Posterior cingulate gyrus (tissue), 11 donors: ENCODE measurements around the gene INTS11.
A peak's percentile ranks its signal among the peaks of the same experiment; 100 is the strongest.

ENCODE experiments used
- DNase-seq, 10 donors: peaks; one replicate each; pipeline versions ENCODE4 v3.0.0 to v3.0.0-alpha.2; 2020 to 2021; ENCODE audit warnings: mixed read lengths in 3 of 10
- intact Hi-C: fragments of 100-400 bp; cut with DNase I; formaldehyde crosslinking; loops from one replicate; pipeline ENCODE4 v1.15.1; 2023

Gene INTS11

GRCh38 chr1:1358433-1359271 is 34.2 kb upstream of the INTS11 start, which contains the start of gene MXRA8:
MXRA8 (minus strand) TSS chr1:1358555; CDS start chr1:1358504, 51 bp downstream.
- intact Hi-C loops: no loop called here
- peak in 2 of 10 donors; percentile 68 to 71 for DNase-seq

- DNase-seq: peak in 1 of 10 donors; percentile 46
- intact Hi-C loops: no loop called here
These were observed 33.5 kb upstream of the INTS11 start for GRCh38 chr1:1357871-1358432.

GRCh38 chr1:1356796-1357401 is 32.4 kb upstream of the INTS11 start:
- DNase-seq: no peak
- intact Hi-C loops: no loop called here

GRCh38 chr1:1356166-1356795 is 31.8 kb upstream of the INTS11 start:
- no peak for DNase-seq
- intact Hi-C loops: no loop called here

DNA sequence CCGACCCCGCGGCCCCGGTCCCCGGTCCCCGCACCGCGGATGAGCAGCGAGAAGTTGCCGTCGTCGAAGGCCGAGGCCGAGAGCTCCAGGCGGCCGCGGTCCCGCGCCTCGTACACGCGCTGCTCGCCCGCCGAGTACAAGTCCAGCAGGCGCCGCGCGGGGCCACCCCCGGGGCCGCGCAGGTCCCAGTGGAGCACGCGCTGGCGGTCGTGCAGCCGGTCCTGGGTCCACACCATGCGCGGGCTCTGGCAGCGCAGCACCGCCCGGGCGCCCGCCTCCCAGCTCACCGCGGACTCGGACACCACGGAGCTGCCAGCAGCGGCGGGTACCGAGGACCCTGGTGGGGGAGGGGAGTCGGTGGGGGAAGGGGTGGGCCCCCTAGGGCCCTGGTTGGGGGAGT is 31.0 kb upstream of the INTS11 start:
- intact Hi-C loops: no loop called here
- peak in 1 of 10 donors; percentile 74 for DNase-seq

- DNase-seq: no peak
- intact Hi-C loops: no loop called here
These were observed 30.1 kb upstream of the INTS11 start for GRCh38 chr1:1354271-1355247.

DNA sequence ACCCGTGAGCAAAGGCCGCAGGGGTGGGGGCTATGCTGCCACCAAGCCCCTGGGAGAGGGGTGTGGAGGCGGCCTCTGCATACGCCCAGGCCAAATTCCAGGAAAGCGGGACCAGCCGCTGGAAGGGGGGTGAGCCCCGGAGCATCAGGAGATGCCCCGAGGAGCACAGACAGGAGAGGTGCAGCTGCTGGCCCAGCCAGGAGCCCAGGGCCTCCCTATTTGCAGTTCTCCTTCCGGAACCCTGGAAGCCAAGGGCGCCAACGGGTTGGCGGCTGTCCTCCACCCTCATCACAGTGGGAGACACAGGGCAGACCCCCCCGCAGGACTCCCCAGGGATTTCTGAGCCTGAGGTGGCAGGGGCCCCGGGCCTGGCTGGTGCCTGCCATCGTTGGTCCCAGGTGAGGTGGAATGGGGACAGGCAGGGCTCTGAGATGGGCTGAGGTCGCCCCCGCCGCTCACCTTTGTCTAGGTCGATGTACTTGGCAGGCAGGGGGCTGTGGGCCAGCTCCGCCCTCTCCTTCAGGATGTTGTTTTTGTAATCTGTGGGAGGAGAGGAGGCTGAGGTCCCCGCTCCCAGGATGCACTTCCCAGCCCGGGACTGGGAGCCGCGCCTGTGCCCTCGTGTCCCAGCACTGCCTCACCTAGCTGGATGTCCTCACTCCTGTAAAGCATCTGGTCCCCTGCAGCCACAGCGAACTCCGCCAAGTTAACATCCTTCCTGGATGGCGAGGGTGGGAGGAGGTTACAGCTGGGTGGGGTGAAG is 29.1 kb upstream of the INTS11 start:
- intact Hi-C loops: no loop called here
- no peak for DNase-seq

GRCh38 chr1:1352786-1353388 is 28.4 kb upstream of the INTS11 start:
- intact Hi-C loops: no loop called here

DNA sequence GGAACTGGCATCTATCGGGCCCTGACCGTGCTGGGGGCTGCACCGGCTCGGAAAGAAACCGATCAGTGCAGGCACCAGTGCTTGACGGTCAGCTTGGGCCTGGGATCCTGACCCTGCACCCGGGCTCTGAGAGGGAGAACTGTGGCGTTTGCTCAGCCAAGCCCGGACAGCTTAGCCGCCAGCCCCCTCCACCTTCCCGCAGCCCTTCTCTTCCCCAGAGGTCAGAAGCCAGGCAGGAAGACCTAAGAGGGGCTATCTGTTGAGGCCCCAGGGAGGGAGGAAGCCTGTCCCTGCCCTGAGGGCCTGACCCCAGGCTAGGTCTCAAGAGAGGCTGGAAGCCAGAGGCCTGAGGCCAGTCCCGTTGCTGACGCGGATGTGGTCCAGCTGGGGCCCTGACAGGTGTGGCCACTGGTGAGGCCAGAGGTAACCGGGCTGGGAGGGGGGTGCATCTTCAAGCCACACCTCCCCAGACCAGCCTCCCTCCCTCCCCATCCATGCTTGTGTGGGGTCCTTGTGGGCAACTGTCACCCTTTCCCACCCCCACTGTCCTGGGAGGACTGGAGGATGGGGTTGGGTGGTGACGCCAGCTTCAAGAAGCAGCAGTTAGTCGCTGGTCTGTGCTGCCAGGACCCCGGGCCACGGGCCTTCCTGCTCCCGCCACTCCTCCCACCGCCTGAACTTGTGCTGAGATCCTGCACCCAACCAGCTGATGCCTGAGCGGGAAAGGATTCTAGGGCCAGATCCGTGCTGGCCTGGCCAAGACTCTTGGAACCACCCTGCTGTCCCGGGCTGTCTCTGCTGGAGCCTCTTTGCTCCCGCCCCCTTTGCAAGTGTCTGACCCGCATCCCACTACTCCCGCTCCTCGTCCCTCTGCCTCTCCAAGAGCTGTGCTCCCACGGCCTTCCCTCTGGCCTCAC is 27.3 kb upstream of the INTS11 start:
- intact Hi-C loops: no loop called here
- no peak for DNase-seq

More at GRCh38 chr1:1352786-1353388, 28.4 kb upstream of the INTS11 start:
- DNase-seq: no peak

- peak in 8 of 10 donors; percentile 41 to 94 (median 50) for DNase-seq
- intact Hi-C loops: loop anchor here (1.0 kb wide), 1 partner anchor 41 kb away; the partner anchor contains the start of gene PUSL1
These were observed 25.0 kb upstream of the INTS11 start, which contains the start of gene DVL1 for GRCh38 chr1:1349256-1350012. DVL1 (minus strand) TSS chr1:1349418; CDS start chr1:1349065, 353 bp downstream.

DNA sequence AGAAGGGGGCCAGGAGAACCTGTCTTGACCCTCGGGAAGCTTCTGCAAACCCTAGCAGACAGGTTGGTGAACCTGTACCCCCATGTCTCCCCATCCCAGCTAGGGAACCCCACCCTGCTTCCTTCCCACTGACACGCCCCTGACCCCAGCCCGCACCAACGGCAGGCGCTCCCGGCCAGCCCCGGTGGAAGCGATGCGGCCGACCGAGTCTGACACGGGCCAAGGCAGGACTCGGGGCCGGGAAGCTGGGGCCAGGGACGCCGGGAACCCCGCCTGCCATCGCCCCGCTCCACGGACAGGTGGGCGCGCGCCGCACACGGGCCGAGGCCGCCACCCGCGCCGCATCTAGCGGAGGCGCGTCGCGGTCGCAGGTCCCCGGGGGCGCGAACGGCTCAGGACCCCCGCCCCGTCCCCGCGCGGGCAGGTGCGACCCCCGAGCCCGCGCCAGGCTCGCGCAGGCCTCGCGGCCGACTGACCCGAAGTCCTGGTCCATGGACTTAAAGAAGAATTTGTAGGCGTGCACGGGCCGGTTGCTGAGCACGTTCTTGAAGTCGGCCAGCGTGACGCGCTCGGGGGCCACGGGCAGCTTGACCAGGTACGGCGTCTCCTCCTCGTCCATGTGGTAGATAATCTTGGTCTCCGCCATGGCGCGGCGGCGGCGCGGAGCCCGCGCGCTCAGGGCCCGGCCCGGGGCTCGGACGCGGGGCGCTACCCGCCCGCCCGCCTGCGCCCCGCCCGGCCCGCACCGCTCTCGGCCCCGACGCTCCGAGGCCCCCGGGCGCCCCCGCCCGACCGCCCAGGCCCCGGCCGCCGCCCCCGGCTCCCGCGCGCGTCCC is 24.2 kb upstream of the INTS11 start:
- intact Hi-C loops: loop anchor here (1.0 kb wide), 1 partner anchor 40 kb away; the partner anchor contains the start of gene PUSL1
- no peak for DNase-seq

DNA sequence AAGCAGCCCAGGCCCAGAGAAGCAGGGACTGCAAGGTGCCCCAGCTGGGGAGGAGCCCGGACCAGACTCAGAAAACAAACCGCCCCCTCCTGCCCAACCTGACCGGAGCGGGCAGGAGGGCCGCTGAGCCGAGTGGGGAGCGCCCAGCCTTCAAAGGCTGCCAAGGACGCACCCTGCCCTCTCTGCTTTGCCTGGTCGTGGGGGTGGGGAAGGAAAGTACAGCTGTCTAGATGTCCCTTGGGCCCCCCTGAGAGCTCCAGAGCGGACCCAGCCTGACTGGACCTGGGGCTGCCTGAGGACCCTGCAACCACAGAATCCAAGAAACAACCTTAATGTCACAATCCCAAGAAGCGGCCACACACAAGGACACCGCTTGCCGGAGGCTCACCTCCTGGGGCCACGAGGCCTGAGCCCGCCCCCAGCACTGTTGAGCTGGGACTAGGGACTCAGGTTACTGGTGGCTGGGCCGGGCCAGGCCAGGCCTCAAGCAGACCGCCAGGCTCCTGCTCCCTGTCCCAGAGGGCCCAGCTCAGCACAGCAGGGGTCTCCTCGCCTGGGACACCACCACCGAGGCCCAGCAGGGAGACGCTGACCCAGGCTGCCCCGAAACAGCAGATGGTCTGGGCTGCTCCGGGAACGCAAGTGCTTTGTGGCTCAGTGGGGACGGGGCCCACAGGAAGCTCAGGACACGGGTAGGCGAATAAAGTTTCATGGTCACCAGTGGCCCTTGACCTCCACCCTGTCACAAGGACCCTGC is 23.4 kb upstream of the INTS11 start:
- no peak for DNase-seq
- intact Hi-C loops: no loop called here

GRCh38 chr1:1347026-1347595 is 22.7 kb upstream of the INTS11 start:
- no peak for DNase-seq
- intact Hi-C loops: no loop called here

- DNase-seq: no peak
- intact Hi-C loops: no loop called here
These were observed 22.0 kb upstream of the INTS11 start for GRCh38 chr1:1346501-1346890.
